MM.1S (cell line): Measurements from ENCODE around the gene FAM81A.

Experiments
- DNase-seq: peaks from one replicate; pipeline ENCODE4 v3.0.0-alpha.2; 2015
- H2AFZ ChIP-seq: fragments of 300-600 bp; sonication (generic); 2 replicates; pipeline ENCODE4 v1.6.0; 2016; ENCODE audit warnings: antibody characterized with exemption, low read length
- H3F3A ChIP-seq: fragments of 300-600 bp; sonication (generic); 2 replicates; pipeline ENCODE4 v1.6.1; 2016; ENCODE audit warnings: mild to moderate bottlenecking, antibody characterized with exemption, low read length, moderate library complexity, mixed read lengths; ENCODE audit not compliant: insufficient read depth
- H3K27ac ChIP-seq: fragments of 300-600 bp; sonication (generic); 2 replicates; pipeline ENCODE4 v1.5.1; 2016; ENCODE audit warnings: mild to moderate bottlenecking, low read length
- H3K27me3 ChIP-seq: fragments of 300-600 bp; sonication (generic); replicated peaks from 2 replicates; pipeline ENCODE4 v1.6.0; 2016; ENCODE audit warnings: low read length; ENCODE audit not compliant: insufficient read depth
- H3K36me3 ChIP-seq: fragments of 300-600 bp; sonication (generic); replicated peaks from 2 replicates; pipeline ENCODE4 v1.6.1; 2016; ENCODE audit warnings: mild to moderate bottlenecking, low read length, mixed read lengths; ENCODE audit not compliant: insufficient read depth
- H3K4me1 ChIP-seq: fragments of 300-600 bp; sonication (generic); 2 replicates; pipeline ENCODE4 v1.6.1; 2016; ENCODE audit warnings: low read length, mixed read lengths
- H3K4me2 ChIP-seq: fragments of 300-600 bp; sonication (generic); 2 replicates; pipeline ENCODE4 v1.6.0; 2016; ENCODE audit warnings: low read depth, low read length
- H3K4me3 ChIP-seq: fragments of 300-600 bp; sonication (generic); 2 replicates; pipeline ENCODE4 v1.5.1; 2016; ENCODE audit warnings: low read length, mixed read lengths
- H3K79me2 ChIP-seq: fragments of 300-600 bp; sonication (generic); 2 replicates; pipeline ENCODE4 v1.6.1; 2016; ENCODE audit warnings: mixed run types, low read length, mixed read lengths
- H3K9ac ChIP-seq: fragments of 300-600 bp; sonication (generic); 2 replicates; pipeline ENCODE4 v1.6.1; 2016; ENCODE audit warnings: low read length, mixed read lengths
- H3K9me2 ChIP-seq: fragments of 300-600 bp; sonication (generic); replicated peaks from 2 replicates; pipeline ENCODE4 v1.6.1; 2016; ENCODE audit warnings: mild to moderate bottlenecking, low read length, mixed read lengths; ENCODE audit not compliant: insufficient read depth
- H3K9me3 ChIP-seq: fragments of 300-600 bp; sonication (generic); replicated peaks from 2 replicates; pipeline ENCODE4 v1.6.1; 2016; ENCODE audit warnings: mild to moderate bottlenecking, low read length, mixed read lengths; ENCODE audit not compliant: insufficient read depth
- H4K20me1 ChIP-seq: fragments of 300-600 bp; sonication (generic); 2 replicates; pipeline ENCODE4 v1.6.1; 2016; ENCODE audit warnings: mild to moderate bottlenecking, low read length, moderate library complexity, mixed read lengths; ENCODE audit not compliant: insufficient read depth
- EZH2 ChIP-seq: fragments of 300-600 bp; sonication (generic); optimal IDR thresholded peaks from 2 replicates; pipeline ENCODE3; 2017; ENCODE audit warnings: low read depth, mild to moderate bottlenecking, antibody characterized with exemption, low read length, mixed read lengths
- EZH2phosphoT487 ChIP-seq: fragments of 300-600 bp; sonication (generic); IDR thresholded peaks from 2 replicates; pipeline ENCODE4 v1.6.1; 2018; ENCODE audit warnings: antibody characterized with exemption, low read length
- TF ChIP-seq, protein P1 (sequence below): fragments of 300-600 bp; sonication (generic); IDR thresholded peaks from 2 replicates; pipeline ENCODE4 v1.5.1; 2016; ENCODE audit warnings: antibody characterized with exemption, low read length, mixed read lengths

FAM81A gene

DNA sequence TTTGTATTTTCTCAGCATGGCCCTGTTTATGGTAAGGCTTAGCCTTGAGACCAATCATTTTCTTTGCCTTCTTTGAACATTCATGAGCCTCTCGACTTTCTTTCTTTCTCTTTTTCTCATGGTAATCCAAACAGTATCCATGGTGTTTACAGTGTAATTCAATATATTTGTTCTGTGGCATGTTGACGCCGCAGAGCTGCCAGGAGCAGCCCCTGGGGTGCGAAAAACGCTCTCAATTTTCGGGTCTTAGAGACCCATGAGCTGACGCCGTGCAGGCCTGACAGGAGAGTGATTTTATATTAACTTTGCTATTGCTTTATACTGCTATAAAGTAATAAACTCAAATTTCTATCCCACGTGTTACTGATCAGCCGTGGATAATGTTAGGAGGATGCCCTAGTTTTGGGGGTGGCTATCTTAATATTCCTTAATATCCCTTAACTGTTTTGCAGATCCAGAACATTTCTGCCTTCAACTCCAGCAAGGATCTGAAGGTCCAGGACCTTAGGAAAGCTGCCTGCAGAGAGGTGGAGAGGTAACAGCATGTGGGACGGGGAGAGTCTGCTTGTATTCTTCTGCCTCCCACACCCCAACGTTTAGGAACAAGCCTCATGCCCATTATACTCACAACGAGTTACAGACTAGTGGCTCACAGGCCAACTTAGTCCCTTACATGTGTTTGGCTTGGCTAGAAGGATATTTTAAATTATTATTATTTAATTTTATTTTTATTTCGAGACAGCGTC lies 36.0 kb upstream of the FAM81A start:
- Histone ChIP-seq H3K4me3 (no peak overlapping the region), H3K27me3 (no peaks in the 10 kb centered on the region), H4K20me1 (no peaks in the 10 kb centered on the region), H3K9me3 (no peaks in the 10 kb centered on the region), H3K27ac (no peak overlapping the region), H3K4me2 (no peak overlapping the region), H2AFZ (no peak overlapping the region), H3K79me2 (no peaks in the 10 kb centered on the region), H3K9ac (no peak overlapping the region), H3F3A (no peaks in the 10 kb centered on the region), H3K36me3 (no peaks in the 10 kb centered on the region), H3K4me1 (peaks cover 8% of the 10 kb centered on the region), H3K9me2 (no peaks in the 10 kb centered on the region)
- no peak for DNase-seq
- TF ChIP-seq, protein P1, sequence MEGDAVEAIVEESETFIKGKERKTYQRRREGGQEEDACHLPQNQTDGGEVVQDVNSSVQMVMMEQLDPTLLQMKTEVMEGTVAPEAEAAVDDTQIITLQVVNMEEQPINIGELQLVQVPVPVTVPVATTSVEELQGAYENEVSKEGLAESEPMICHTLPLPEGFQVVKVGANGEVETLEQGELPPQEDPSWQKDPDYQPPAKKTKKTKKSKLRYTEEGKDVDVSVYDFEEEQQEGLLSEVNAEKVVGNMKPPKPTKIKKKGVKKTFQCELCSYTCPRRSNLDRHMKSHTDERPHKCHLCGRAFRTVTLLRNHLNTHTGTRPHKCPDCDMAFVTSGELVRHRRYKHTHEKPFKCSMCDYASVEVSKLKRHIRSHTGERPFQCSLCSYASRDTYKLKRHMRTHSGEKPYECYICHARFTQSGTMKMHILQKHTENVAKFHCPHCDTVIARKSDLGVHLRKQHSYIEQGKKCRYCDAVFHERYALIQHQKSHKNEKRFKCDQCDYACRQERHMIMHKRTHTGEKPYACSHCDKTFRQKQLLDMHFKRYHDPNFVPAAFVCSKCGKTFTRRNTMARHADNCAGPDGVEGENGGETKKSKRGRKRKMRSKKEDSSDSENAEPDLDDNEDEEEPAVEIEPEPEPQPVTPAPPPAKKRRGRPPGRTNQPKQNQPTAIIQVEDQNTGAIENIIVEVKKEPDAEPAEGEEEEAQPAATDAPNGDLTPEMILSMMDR = no peak
- no peak for TF ChIP-seq EZH2
- no peak for TF ChIP-seq EZH2phosphoT487

DNA sequence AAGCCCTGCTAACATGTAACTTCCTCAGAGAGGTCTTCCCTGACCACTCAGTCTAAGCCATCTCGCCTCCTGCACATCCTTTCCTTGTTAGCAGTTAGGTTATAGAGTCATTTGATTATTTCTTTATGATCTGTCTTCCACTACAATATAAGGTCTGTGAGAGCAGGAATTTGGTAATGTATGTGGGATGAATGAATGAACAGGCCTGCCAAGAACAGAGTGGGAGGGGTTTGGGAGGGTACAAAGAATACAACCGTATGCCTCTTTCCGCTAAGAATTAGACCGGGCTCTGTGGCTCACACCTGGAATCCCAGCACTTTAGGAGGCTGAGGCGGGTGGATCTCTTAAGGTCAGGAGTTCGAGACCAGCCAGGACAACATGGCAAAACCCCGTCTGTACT lies 32.9 kb upstream of the FAM81A start:
- no peak overlapping the region for H3K27ac ChIP-seq

DNA sequence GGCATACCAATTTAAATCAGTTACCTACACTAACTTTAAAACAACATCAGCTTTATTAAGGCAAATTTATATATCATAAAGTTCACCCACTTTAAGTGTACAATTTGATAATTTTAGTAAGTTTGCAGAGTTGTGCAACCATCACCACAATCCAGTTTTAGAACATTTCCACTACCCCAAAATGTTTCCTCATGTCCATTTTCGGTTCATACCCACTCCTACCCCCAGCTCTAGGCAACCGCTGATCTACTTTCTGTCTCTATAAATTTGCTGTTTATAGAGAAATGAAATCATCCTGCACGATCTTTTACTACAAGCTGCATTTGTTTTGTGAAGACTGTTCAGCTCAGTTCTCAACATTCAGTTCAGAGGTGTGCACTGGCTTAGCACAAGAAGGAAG lies 31.5 kb upstream of the FAM81A start:
- H3K9me3 ChIP-seq = no peaks in the 10 kb centered on the region
- peak; percentile 10 for DNase-seq
- no peak overlapping the region for H3K27ac ChIP-seq
- peaks cover 5% of the 10 kb centered on the region for H3K4me1 ChIP-seq
- H3K4me3 ChIP-seq = no peak overlapping the region
- H4K20me1 ChIP-seq = no peaks in the 10 kb centered on the region
- H3K36me3 ChIP-seq = no peaks in the 10 kb centered on the region
- H3K9me2 ChIP-seq = no peaks in the 10 kb centered on the region
- no peak overlapping the region for H2AFZ ChIP-seq
- no peak for TF ChIP-seq EZH2
- TF ChIP-seq, protein P1 = no peak
- TF ChIP-seq EZH2phosphoT487 = no peak
- H3K9ac ChIP-seq = no peak overlapping the region
- no peaks in the 10 kb centered on the region for H3K27me3 ChIP-seq
- no peaks in the 10 kb centered on the region for H3K79me2 ChIP-seq
- no peaks in the 10 kb centered on the region for H3F3A ChIP-seq
- H3K4me2 ChIP-seq = peak overlapping the region; percentile 39

More for the DNA sequence above, 32.9 kb upstream of the FAM81A start:
- no peaks in the 10 kb centered on the region for H3K27me3 ChIP-seq
- H3F3A ChIP-seq = no peaks in the 10 kb centered on the region
- TF ChIP-seq, protein P1 = no peak
- TF ChIP-seq EZH2 (no peak), EZH2phosphoT487 (no peak)
- no peaks in the 10 kb centered on the region for H4K20me1 ChIP-seq
- peaks cover 5% of the 10 kb centered on the region for H3K4me1 ChIP-seq
- no peak overlapping the region for H3K4me3 ChIP-seq
- no peak overlapping the region for H3K9ac ChIP-seq
- H3K4me2 ChIP-seq = no peak overlapping the region
- no peaks in the 10 kb centered on the region for H3K9me3 ChIP-seq
- no peaks in the 10 kb centered on the region for H3K36me3 ChIP-seq
- H3K9me2 ChIP-seq = no peaks in the 10 kb centered on the region
- H3K79me2 ChIP-seq = no peaks in the 10 kb centered on the region
- no peak overlapping the region for H2AFZ ChIP-seq
- no peak for DNase-seq
